Hippocampal formation (tissue), 2 donors: ENCODE results near the gene COL27A1.
A peak's percentile ranks its signal among the peaks of the same experiment; 100 is the strongest.

Experiments used
- DNase-seq, 2 donors: peaks; one replicate each; lab custom pipeline; 2025; lab: John Stamatoyannopoulos, UW

Gene COL27A1

GRCh38 chr9:114227288-114228015, 72.1 kb downstream of the COL27A1 start:
- no peak for DNase-seq

GRCh38 chr9:114228016-114228808, 72.9 kb downstream of the COL27A1 start:
- DNase-seq: no peak

GRCh38 chr9:114229295-114229694, 74.0 kb downstream of the COL27A1 start:
- DNase-seq: no peak

GRCh38 chr9:114230068-114230467, 74.7 kb downstream of the COL27A1 start:
- no peak for DNase-seq

GRCh38 chr9:114231273-114231672, 75.9 kb downstream of the COL27A1 start:
- DNase-seq: no peak

- DNase-seq: no peak
Observed at GRCh38 chr9:114231719-114232449, 76.5 kb downstream of the COL27A1 start.

GRCh38 chr9:114233491-114234185, 78.3 kb downstream of the COL27A1 start:
- DNase-seq: no peak

GRCh38 chr9:114235033-114235661, 79.8 kb downstream of the COL27A1 start:
- no peak for DNase-seq

GRCh38 chr9:114236391-114237138, 81.2 kb downstream of the COL27A1 start:
- no peak for DNase-seq

- DNase-seq: no peak
Observed at GRCh38 chr9:114237247-114237646, 81.9 kb downstream of the COL27A1 start.

GRCh38 chr9:114237781-114238180, 82.4 kb downstream of the COL27A1 start:
- no peak for DNase-seq

GRCh38 chr9:114238472-114238871, 83.1 kb downstream of the COL27A1 start:
- DNase-seq: no peak

GRCh38 chr9:114238891-114239875, 83.8 kb downstream of the COL27A1 start:
- peak in 1 of 2 donors; percentile 39 for DNase-seq

- DNase-seq: no peak
Observed at GRCh38 chr9:114240216-114240615, 84.9 kb downstream of the COL27A1 start.

GRCh38 chr9:114240647-114241558, 85.6 kb downstream of the COL27A1 start:
- DNase-seq: no peak

- DNase-seq: no peak
Observed at GRCh38 chr9:114242837-114243236, 87.5 kb downstream of the COL27A1 start.

GRCh38 chr9:114243240-114243639, 87.9 kb downstream of the COL27A1 start:
- no peak for DNase-seq

GRCh38 chr9:114244570-114244969, 89.2 kb downstream of the COL27A1 start:
- DNase-seq: no peak
